HG03565 (cell line): Measurements from ENCODE around the gene TMEM220.
"Not testable (repeated sequence)": the region's sequence is repeated elsewhere in the genome, so short reads cannot be mapped to it uniquely, and the experiment has no call there.

Experiments
- ATAC-seq: cut with Tn5 transposase; IDR thresholded peaks from one replicate; pipeline ENCODE4 v1.9.1; 2021; ENCODE audit warnings: mild to moderate bottlenecking, moderate library complexity; ENCODE audit not compliant: unreplicated experiment

Gene TMEM220

DNA sequence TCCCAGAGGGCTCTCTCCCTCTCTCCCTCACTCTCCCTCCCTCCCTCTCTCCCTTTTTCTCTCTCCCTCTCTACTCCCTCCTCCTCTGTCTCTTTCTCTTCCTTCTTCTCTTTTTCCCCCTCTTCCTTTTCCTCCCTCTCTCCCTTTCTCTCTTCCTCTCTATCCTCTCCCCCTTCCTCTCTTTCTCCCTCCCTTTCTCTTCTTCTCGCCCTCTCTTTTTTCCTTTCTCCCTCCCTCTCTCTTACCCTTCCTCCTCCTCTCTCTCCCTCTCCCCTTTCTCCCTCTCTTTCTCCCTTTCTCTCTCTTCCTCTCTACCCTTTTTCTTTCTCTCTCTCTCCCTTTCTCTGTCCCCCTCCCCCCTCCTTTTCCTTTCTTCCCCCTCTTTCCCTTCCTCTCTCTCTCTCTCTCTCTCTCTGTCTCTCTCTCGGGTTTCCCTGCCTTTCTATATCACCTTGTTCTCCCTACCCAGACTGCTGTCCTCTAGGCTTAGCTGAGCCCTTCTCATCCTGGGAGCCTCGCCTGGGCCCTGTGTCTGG, 25.8 kb upstream of the TMEM220 start:
- ATAC-seq: no peak

DNA sequence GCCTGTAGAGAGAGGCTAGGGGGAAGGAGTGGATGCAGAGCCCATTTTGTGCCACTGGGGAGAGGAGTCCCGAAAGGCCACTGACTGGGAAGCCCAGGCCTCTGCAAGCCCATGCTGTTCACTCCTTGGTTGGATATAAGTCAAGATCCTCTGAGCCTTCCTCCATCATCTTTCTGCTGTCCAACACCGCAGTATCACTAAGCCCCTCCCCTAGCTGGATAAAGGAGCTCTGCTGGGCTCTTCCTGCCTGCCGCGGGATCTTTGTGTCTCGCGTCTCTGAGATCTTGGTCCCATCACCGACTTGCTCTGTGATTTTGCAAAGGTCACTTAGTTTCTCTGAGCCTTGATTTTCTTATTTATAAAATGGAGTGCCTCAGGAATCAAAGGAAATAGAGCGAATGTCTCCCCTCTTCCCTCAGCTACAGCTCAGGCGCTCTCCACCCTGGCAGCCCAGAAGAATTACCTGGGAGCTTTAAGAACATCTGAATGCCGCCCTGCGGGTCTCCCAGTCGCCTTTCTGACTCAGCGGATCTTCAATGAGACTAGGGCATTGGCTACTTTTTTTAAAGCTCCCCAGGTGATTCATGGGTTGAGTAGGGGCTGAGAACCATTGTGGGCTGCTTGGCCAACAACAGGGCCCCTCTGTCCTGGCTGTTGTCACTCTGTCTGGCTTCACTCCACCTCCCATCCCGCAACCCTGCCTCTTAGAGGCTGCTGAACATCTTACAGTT, 25.2 kb upstream of the TMEM220 start:
- ATAC-seq: no peak

DNA sequence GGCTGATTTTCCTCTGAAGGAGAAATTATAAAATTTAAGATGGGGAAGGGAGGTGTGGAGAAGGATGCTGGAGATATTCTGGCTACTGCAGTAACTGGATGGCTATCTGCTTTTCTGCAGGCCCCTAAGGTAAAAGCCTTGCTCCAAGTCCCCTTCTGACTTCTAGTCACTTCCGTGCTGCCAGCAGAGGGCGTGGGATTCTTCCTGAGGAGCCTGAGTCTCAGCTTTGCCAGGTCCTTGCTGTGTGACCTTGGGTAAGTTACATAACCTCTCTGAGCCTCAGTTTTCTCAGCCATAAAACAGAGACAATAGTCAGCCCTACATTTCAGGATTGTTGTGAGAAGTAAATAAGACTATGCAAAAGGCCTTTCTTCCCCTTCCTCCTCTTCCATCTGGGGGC, 24.3 kb upstream of the TMEM220 start:
- no peak for ATAC-seq

DNA sequence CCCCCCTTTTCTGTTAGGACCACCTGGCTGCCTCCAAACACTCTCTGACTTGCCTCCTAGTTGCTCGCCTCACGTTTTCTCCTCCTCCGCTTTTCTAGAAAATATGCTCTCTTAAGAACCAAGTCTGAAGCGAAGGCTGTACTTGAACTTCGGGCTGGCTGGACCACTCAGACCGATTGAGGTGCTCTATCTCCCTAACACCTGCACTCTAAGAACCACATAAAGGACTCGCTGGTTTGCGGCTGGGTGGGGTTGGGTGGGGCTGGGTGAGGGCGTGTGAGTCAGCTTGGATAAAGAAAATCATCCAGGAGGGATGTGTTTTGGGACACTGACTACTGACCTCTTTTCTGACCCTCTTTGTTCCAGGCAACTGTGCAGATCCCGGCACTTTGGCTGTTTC, 22.9 kb upstream of the TMEM220 start:
- no peak for ATAC-seq

DNA sequence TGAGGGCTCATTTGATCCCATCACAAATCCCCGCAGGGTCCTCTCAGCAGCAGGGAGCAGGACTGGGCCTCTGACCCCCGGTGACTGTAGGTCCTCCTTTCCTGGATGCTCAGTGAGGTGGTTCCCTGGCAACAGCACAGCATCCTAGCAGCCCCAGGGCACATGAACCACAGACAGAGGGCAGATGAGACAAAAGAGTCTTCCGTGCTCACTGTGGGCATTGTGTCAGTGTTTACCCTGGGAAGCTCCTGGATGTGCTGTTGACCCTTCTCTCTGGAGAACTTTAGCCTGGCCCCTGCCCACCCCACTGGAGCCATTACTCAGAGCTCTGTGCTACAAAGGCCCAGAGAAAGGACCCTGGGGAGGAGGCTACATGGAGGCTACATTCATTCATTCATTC, 21.7 kb upstream of the TMEM220 start:
- no peak for ATAC-seq

DNA sequence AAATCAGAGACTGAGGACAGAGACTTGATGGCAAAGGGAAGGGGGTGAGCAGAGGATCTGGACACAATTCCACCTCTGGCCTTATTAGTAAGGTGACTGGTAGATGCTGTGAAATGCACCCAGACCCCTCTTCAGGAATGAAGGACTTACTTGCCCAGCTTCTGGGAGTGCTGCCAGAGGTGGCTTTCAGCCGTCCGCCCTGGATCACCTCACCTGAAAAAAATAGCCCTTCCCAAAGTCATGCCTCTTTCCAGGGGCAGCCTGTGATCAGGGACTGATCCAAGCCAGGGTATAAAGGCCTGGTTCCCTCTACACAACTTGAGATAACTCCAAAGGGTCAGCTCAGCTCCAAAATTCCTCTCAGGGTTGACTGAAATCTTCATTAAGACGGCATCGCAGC, 20.4 kb upstream of the TMEM220 start:
- no peak for ATAC-seq

DNA sequence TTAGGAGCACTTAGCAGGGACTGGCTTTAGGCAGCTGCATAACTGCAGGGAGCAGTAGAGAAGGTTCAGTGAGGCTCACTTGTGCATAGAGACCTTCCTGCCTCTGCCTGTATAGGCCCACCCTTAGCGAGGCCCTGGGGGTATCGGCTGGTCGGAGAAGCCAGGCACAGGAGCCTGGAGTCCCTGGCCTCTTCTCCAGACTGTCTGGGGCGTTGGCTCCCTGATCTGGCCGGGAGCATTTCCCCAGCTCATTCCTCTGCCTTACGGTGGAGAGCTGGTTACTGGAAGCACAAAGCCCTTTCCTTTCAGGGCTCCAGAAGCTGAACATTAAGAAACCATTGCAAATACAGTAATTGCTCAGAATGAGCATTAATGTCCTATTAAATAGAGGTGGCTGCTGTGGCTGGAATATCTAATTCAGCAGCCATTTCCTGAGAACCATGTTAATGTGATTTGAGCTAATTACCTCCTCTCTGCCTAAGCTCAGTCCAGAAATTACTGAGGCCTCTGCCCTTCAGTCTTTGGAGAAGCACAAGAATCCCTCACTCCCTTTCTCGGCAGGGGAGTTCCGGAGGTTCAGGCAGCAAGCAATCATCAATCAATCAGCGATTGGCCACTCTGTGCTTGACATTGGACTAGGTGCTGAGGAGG, 18.8 kb upstream of the TMEM220 start:
- ATAC-seq: no peak

DNA sequence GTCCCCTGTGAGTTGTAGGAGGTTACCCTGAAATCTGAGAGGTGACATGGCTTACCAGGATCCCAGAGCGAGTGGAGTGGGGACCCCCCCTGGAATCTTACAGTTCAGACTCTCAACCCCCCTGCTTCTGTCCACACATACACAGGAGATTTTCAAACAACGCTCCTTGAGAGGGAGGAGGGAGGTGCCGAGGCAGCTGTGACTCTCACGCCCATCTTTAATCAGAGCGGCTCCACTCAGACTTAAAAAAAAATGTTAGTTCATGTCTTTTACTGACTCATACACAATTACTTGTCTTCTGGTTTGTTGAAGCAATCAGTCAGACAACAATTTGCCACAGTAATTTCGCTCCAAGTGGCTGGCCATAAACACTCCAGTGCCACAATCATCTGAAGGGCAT, 15.4 kb upstream of the TMEM220 start:
- ATAC-seq: no peak

DNA sequence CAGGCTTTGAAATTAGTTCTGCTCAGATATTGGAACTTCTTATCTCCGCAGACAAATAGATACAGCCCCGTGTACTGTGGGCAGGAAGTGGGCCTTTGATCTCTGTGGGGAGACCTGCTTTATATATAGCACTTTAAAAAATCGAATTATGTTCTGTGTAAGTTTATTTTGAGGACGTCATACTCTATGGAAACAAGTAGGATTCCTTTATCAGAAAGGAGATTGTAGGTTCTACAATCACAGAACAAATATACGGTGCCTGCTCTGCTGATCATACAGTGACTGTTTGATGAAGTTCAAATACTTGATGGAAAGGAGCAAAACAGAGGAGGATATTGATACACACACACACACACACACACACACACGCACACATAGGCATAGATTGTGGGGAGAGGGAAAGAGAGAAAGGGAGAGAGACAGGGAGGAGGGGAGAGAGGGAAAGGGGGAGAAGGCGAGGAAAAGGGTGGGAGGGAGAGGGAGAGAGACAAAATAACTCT, 14.7 kb upstream of the TMEM220 start:
- ATAC-seq: no peak

DNA sequence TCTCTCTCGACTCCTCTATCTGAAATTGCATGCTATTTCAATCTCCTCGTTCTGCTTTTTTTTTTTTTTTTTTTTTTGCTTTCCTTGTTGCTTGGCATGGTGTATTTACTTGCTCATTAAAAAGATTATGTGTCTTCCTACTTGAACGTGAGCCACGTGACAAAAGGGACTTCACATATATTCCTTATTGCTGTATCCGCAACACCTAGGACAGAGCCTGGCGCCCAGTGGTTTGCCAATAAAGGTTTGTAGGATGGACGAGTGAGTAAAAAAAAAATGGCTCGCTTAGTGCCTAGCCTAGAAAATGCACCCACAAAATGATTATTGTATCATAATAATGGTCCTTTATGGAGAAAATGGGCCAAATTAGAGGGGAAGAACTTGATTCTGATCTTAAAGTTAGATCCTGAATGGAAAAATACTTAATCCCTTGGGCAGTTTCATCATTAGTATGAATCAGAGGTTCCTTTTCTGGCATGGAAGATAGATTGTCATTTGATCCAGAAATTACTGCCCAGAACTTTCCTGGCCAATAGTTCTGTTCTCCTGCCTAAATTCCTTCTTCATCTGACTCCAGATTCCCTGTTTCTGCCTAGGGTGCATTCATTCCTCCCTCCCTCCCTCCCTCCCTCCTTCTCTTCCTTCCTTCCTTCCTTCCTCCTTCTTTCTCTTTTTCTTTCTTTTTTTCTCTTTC, 13.6 kb upstream of the TMEM220 start:
- no peak for ATAC-seq

DNA sequence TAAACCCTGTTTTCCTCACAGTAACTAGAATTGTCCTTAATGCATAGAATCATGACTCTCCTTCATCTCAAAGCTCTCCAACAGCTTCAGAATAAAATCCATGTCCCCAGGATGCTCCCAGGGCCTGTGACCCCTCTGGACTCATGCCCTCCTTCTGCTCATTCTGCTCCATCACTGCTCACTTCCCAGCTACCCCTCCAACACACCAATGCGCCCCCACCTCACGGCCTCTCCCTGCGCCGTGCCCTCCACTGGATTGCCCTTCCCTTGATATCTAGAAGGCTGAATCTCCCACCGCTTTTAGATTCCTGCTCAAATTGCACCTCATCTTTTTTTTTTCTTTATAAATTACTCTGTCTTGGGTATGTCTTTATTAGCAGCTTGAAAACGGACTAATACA, 12.6 kb upstream of the TMEM220 start:
- ATAC-seq: no peak

DNA sequence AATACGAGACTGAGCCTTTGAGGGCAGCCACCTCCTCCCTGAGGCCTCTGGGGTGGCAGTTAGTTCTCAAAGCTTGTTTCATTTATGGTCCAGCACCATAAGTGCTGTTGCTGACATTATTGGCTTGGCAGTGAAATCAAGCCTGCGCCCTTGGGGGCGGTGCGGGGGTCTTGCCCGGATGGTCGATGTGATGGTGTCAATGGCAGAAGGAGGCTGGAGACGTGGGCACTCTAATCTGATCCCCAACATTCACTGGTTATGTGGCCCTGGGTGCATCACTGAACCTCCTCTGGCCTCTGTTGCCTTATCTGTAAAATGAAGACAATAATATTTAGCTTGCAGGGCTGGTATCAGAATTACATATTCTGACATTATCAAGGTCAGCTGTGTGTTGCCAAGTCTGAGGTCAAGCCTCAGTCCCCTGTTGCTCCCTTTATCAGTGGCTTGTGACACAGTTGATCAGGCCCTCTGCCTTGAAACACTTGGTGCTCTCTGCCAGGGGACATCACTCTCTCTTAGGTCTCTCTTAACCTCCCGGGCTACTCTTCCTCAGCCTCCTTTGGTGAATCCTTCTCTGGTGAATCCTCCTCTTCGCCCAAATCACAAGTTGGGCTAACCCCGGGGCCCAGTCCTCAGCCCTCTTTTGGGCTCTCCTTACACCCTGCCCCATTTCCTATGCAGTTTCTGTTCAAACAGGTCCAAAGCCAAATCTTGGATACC, 11.8 kb upstream of the TMEM220 start:
- no peak for ATAC-seq

DNA sequence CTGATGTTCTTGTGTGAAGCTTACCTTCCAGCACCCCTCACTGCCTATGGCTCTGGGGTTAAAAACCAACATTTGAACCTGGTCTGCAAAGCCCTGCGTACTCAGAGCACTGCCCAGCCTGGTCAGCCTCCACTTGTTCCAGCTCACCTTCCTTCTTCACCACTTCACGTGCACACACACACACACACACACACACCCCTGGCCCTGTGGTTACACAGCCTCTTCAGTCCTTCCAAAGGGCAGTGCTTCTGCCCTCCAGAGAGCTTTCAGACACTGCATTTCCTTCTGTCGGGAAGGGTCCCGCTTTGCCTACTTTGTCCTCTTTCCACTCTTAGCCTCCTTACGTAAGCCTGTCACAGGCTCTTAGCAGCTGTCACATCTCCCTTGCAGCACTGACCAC, 9.6 kb upstream of the TMEM220 start:
- ATAC-seq: no peak

DNA sequence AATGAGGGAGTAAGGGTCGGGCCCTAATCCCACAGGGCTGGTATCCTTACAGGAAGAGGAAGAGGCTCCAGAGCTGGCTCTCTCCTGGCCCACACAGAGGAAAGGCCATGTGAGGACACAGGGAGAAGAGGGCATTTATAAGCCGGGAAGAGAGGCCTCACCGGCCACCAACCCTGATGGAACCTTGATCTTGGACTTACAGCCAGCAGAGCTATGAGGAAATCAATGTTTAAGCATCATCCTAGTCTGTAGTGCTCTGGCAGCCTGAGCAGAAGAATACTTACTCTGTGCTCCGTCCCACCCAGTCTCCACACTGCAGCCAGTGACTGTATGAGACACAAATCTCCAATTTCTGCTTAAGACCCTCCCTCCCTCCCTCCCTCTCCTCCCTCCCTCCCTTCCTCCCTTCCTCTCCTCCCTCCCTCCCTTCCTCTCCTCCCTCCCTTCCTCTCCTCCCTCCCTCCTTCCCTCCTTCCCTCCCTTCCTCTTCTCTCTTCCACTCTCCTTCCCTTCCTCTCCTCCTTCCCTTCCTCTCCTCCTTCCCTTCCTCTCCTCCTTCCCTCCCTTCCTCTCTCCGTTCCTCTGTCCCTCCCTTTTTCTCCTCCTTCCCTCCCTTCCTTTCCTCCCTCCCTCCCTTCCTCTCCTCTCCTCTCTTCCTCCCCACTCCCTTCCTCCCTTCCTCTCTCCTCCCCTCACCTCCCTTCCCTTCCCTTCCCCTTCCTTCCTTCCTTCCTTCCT, 8.9 kb upstream of the TMEM220 start:
- no peak for ATAC-seq

DNA sequence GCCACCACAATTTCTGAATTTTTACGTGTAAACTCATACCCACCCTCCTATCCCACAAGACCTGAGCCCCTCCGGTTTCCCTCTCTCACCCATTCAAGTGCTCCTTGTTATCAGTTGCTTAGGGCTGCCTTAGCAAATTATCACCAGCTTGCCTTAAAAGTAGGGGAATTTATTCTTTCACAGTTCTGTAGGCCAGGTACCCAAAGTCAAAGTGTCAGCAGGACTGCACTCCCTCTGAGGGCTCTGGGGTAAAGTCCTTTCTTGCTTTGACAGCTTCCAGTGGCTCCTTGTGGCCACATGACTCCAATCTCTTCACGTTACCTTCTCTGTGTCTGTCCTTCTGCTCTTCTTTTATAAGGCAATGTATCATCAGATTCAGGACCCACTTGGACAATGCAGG, 7.9 kb upstream of the TMEM220 start:
- no peak for ATAC-seq

DNA sequence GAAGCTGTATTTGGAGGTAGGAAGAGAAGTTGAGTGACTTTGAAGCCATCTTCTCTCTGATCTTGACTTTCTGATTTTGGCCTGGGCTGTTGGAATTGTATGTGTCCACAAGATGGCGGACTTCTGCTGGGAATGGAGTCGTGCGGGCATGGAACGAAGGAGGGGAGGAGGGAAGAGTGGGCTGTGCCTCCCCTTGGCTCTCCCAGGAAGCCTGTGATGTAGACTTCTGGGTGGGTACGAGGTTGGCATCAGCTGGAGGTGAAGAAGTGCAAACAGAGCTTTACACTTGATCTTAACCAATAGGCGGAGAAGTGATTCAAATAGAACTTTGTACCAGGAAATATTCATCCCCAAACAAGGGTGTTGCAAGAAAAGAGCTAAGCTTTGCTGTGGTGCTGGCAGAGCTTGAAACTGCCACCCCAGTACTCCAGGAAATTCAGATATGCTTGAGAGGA, 7.4 kb upstream of the TMEM220 start:
- no peak for ATAC-seq

DNA sequence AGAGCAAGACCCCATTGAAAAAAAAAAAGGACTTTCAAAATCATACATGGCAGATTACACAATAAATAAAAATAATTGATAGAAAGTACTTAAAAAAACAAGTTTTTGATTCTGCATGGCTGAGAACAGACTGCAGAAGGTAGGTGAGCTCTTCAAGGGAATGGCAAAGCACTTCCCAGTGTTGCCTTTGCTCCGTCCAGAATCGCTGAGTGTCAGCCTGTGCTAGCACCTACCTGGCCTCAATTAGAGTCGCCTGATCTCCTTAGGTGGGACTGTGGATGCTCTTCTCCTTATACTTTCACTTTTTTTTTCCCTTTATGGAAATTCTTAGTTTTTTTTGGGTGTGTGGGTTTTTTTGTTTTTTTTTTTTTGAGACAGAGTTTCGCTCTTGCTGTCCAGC, 6.0 kb upstream of the TMEM220 start:
- ATAC-seq: no peak

DNA sequence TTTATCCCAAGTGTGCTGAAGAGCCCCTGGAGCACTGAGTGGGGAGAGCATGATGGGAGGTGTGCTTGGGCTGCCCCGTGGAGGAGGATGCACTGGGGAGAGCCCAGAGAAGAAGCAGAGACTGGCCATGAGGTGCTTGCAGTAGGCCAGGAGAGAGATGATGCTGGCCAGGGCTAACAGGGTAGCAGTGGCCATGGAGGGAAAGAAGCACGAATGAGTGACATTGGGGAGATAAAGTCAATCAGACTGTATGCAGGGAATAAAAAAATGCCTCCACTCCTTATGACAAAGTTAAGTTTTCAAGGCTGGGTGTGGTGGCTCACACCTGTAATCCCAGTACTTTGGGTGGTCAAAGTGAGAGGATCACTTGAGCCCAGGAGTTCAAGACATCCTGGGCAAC, 5.4 kb upstream of the TMEM220 start:
- no peak for ATAC-seq

DNA sequence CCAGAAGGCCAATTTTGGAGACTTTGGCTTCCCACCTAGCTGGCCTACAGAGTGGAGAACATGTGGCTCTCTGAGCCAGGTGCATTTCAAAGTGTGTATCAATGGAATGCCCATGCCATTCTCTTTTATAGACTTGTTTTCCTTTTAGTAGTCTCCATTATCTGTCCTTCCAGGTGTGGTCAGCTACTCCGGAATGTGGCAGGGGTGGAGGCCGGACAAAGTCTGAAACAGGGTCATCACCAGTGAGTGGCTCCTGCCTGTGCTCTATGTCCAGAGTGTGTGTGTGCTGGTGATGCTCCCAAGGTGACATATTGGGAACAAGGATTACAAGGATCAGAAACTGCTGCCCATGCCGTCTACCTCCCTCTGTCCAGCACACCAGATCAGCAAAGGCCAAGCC, 3.8 kb upstream of the TMEM220 start:
- ATAC-seq: no peak

DNA sequence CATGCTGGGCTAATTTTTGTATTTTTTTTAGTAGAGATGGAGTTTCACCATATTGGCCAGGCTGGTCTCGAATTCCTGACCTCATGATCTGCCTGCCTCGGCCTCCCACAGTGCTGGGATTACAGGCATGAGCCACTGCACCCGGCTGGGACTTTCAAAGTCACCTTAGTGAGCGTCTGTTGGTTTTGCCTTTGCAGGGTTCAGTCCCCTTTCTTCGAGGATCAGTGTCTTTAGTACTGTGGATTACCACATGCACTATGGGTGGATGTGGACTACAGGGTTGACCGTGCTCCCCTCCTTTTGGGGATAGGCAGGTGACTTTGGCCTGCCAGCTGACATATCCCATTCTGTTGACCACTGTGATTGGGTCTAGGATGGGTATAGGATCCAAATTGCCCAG, 2.3 kb upstream of the TMEM220 start:
- not testable (repeated sequence) for ATAC-seq
